ENCODE results near the gene NABP2. TPM values are rescaled to one million over a fixed set of nuclear protein-coding genes. Genes with fewer than 3 reads are reported as not detected.
"Not testable (repeated sequence)": the region's sequence is repeated elsewhere in the genome, so short reads cannot be mapped to it uniquely, and the experiment has no call there.

The NABP2 gene
- total and polyA plus RNA-seq, 2 donors (not counting 3 experiments of a cell fraction or from before 2014, with no cell fraction given), result 42.4 to 59.7 TPM

- Histone ChIP-seq H3K4me2 (ENCODE audit: insufficient read depth, low read length) (peak overlapping the region; percentile 80), H3K27ac (ENCODE audit: insufficient read depth, low read depth, low read length) (peak overlapping the region; percentile 61), H3K9ac (replicated peaks; ENCODE audit: extremely low read depth, insufficient read depth, low read length) (peak overlapping the region; percentile 69), H3K4me3 (replicated peaks in 1 of 3; ENCODE audit: insufficient read depth in 1 of 3, low read depth in 1 of 3, low read length in 3 of 3) (peak overlapping the region; percentile 25 to 50 (median 43)), H2AFZ (ENCODE audit: low read depth, low read length) (peak overlapping the region; percentile 40)
- H3K9me1 ChIP-seq (replicated peaks; ENCODE audit: control insufficient read depth, extremely low read depth, insufficient read depth, low read length); dilution Hi-C loops (cut with MboI; ENCODE audit: extremely low pct_ligation_motif_present, low sequenced_read_pairs); DNase-seq (ENCODE audit: low read depth, low spot score); H3K9me3 ChIP-seq (replicated peaks; ENCODE audit: control insufficient read depth, insufficient read depth, low read length); H3K79me2 ChIP-seq (ENCODE audit: control insufficient read depth, insufficient read depth, low read length); H3K4me1 ChIP-seq (ENCODE audit: control insufficient read depth, extremely low read depth, insufficient read depth, low read length); H3K36me3 ChIP-seq (ENCODE audit: control insufficient read depth in 2 of 2, extremely low read depth in 1 of 2, insufficient read depth in 2 of 2, low read length in 2 of 2); BruUV-seq (replicated peaks); H4K20me1 ChIP-seq (replicated peaks; ENCODE audit: control insufficient read depth, extremely low read depth, insufficient read depth, low read length); H3K27me3 ChIP-seq (ENCODE audit: control insufficient read depth in 2 of 2, insufficient read depth in 2 of 2, low read length in 2 of 2); FAIRE-seq: not testable (repeated sequence)
- CTCF ChIA-PET, result interaction anchor here (0.7 to 3.5 kb wide), 4 partner anchors 9 to 198 kb away, joined by 3 to 27 read pairs (median 8); partner anchors contain the start of genes ANKRD52 and SMARCC2
- POLR2A ChIA-PET, result interaction anchor here (1.6 kb wide), 1 partner anchor 13 kb away, joined by 5 read pairs; no protein-coding TSS in a partner anchor
- intact Hi-C loops (cut with micrococcal nuclease), result loop anchor here (1.0 to 5.0 kb wide), 3 partner anchors 8 to 196 kb away; partner anchors contain the start of genes ANKRD52 and NABP2
These were observed 42.0 kb downstream of the NABP2 start for GRCh38 chr12:56266068-56266692.

DNA sequence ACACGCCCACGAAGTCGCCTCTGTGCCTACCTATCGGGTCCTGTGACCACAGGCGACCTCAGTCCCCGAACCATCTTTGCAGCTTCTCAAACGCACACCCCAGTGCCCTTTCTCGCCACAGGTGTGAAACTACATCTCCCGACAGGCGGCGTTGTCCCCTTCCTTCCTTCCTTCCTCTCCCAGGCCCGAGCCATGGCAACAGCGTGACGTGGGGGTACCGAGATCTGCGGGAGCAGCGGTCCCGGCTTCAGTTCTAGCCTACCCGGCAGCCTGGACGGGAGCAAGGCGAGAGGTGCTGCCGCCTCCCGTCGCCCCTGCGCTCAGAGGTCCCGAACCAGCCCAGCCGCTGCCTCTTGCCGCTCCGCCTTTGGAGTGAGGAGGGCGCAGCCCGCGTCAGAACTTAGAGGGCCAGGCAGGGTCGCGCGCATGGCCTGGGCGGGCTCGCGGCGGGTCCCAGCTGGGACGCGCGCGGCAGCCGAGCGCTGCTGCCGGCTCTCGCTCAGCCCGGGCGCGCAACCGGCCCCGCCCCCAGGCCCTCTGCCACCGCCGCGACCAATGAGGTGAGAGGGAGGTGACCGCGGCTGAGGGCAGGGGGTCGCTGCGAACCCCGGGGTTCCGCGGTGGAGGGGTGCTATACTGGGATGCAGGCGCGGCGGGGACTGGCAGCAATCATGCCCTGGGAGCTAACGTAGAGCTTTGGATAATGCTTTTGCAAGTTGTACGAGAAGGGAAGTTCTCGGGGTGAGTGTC lies 42.7 kb downstream of the NABP2 start, which contains the start of gene COQ10A:
COQ10A (plus strand) TSS at position 250 of the 750 bp plus-strand sequence; CDS start at position 427, 177 bp downstream.
- peak within 1 kb of the TSS; percentile 61 for H3K27ac ChIP-seq (ENCODE audit: insufficient read depth, low read depth, low read length)
- H3K36me3 ChIP-seq (ENCODE audit: control insufficient read depth in 2 of 2, extremely low read depth in 1 of 2, insufficient read depth in 2 of 2, low read length in 2 of 2), result peaks cover 0 to 4% of the 10 kb centered on the region in 2 experiments
- ChIA-PET CTCF (interaction anchor here (0.7 to 3.5 kb wide), 4 partner anchors 9 to 197 kb away, joined by 3 to 27 read pairs (median 8); partner anchors contain the start of genes ANKRD52 and SMARCC2), POLR2A (interaction anchor here (0.8 to 1.6 kb wide), 2 partner anchors 10 to 13 kb away, joined by 3 to 5 read pairs; no protein-coding TSS in a partner anchor)
- H3K4me2 ChIP-seq (ENCODE audit: insufficient read depth, low read length), result peak within 1 kb of the TSS; percentile 80
- no peaks in the 10 kb centered on the region for H3K79me2 ChIP-seq (ENCODE audit: control insufficient read depth, insufficient read depth, low read length)
- intact Hi-C loops (cut with micrococcal nuclease) (loop anchor here (1.0 to 5.0 kb wide), 5 partner anchors 9 to 195 kb away; partner anchors contain the start of genes ANKRD52, CS and NABP2), dilution Hi-C loops (cut with MboI; ENCODE audit: extremely low pct_ligation_motif_present, low sequenced_read_pairs) (no loop called here)
- TF ChIP-seq POLR2AphosphoS5 (IDR thresholded peaks at IDR 0.05; ENCODE audit: insufficient read depth, low read depth, low read length), result peak; percentile 90
- TF ChIP-seq MYC (IDR thresholded peaks at IDR 0.05; ENCODE audit: low read depth, low read length), result no peak
- TF ChIP-seq, protein P1, sequence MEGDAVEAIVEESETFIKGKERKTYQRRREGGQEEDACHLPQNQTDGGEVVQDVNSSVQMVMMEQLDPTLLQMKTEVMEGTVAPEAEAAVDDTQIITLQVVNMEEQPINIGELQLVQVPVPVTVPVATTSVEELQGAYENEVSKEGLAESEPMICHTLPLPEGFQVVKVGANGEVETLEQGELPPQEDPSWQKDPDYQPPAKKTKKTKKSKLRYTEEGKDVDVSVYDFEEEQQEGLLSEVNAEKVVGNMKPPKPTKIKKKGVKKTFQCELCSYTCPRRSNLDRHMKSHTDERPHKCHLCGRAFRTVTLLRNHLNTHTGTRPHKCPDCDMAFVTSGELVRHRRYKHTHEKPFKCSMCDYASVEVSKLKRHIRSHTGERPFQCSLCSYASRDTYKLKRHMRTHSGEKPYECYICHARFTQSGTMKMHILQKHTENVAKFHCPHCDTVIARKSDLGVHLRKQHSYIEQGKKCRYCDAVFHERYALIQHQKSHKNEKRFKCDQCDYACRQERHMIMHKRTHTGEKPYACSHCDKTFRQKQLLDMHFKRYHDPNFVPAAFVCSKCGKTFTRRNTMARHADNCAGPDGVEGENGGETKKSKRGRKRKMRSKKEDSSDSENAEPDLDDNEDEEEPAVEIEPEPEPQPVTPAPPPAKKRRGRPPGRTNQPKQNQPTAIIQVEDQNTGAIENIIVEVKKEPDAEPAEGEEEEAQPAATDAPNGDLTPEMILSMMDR (IDR thresholded peaks at IDR 0.05; ENCODE audit: extremely low read depth in 1 of 2, insufficient read depth in 1 of 2, low read depth in 1 of 2, low read length in 2 of 2), result peak; percentile 24 to 60
- peak; percentile 90 for TF ChIP-seq POLR2A (IDR thresholded peaks at IDR 0.05; ENCODE audit: low read depth, low read length)
- TF ChIP-seq JUN (IDR thresholded peaks at IDR 0.05; ENCODE audit: borderline replicate concordance, insufficient read depth, insufficient read length, low read depth), result no peak
- TF ChIP-seq GATA2 (IDR thresholded peaks at IDR 0.05; ENCODE audit: insufficient read depth, insufficient read length, low read depth, low read length), result no peak
- no peak for TF ChIP-seq EZH2 (IDR thresholded peaks at IDR 0.05; ENCODE audit: borderline replicate concordance, low read depth, low read length, severe bottlenecking)
- TF ChIP-seq FOS (IDR thresholded peaks at IDR 0.05; ENCODE audit: borderline replicate concordance, insufficient read depth, low read length), result no peak
- TF ChIP-seq, protein P2, sequence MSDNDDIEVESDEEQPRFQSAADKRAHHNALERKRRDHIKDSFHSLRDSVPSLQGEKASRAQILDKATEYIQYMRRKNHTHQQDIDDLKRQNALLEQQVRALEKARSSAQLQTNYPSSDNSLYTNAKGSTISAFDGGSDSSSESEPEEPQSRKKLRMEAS (IDR thresholded peaks at IDR 0.05; ENCODE audit: insufficient read depth, insufficient read length), result no peak
- peak within 1 kb of the TSS; percentile 79 for H2AFZ ChIP-seq (ENCODE audit: low read depth, low read length)
- DNase-seq (ENCODE audit: low read depth, low spot score) (peak; percentile 86), FAIRE-seq (peak; percentile 86)
- no TSS peak for BruUV-seq (replicated peaks)
- peak within 1 kb of the TSS; percentile 69 for H3K9ac ChIP-seq (replicated peaks; ENCODE audit: extremely low read depth, insufficient read depth, low read length)
- H3K27me3 ChIP-seq (ENCODE audit: control insufficient read depth in 2 of 2, insufficient read depth in 2 of 2, low read length in 2 of 2), result no peaks in the 10 kb centered on the region
- no peaks in the 10 kb centered on the region for H3K9me3 ChIP-seq (replicated peaks; ENCODE audit: control insufficient read depth, insufficient read depth, low read length)
- peak within 1 kb of the TSS; percentile 25 to 50 (median 43) for H3K4me3 ChIP-seq (replicated peaks in 1 of 3; ENCODE audit: insufficient read depth in 1 of 3, low read depth in 1 of 3, low read length in 3 of 3)
- H3K4me1 ChIP-seq (ENCODE audit: control insufficient read depth, extremely low read depth, insufficient read depth, low read length), result peaks cover 4% of the 10 kb centered on the region
- no peaks in the 10 kb centered on the region for H4K20me1 ChIP-seq (replicated peaks; ENCODE audit: control insufficient read depth, extremely low read depth, insufficient read depth, low read length)
- H3K9me1 ChIP-seq (replicated peaks; ENCODE audit: control insufficient read depth, extremely low read depth, insufficient read depth, low read length), result no peaks in the 10 kb centered on the region

Data from endothelial cell of umbilical vein (primary cell).